ENCODE data around the gene CHSY3.

The CHSY3 gene

DNA sequence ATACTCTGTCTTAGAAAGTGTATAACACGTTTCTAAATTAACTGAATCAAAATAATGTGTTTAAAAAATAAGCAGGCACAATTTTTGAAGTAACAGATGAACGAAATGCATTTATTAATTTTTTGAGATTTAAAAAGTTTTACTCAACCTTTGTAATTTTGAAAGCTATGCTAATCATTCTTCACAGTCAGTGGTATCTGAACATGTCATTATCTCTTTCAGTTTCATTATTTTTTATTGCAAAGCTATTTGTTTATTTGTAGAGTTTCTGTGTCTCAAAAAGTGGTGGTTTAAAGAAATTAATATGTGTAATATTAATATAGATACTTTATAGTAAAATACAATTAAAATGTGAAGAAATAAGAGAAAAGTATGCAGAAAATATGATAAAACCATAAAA lies 11.2 kb downstream of the CHSY3 start:
- TF ChIP-seq, protein P1, sequence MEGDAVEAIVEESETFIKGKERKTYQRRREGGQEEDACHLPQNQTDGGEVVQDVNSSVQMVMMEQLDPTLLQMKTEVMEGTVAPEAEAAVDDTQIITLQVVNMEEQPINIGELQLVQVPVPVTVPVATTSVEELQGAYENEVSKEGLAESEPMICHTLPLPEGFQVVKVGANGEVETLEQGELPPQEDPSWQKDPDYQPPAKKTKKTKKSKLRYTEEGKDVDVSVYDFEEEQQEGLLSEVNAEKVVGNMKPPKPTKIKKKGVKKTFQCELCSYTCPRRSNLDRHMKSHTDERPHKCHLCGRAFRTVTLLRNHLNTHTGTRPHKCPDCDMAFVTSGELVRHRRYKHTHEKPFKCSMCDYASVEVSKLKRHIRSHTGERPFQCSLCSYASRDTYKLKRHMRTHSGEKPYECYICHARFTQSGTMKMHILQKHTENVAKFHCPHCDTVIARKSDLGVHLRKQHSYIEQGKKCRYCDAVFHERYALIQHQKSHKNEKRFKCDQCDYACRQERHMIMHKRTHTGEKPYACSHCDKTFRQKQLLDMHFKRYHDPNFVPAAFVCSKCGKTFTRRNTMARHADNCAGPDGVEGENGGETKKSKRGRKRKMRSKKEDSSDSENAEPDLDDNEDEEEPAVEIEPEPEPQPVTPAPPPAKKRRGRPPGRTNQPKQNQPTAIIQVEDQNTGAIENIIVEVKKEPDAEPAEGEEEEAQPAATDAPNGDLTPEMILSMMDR (IDR thresholded peaks at IDR 0.05; ENCODE audit: poor library complexity, severe bottlenecking) = no peak
- DNase-seq (ENCODE audit: low spot score) = no peak
- ATAC-seq (ENCODE audit: low read depth) = no peak
- Histone ChIP-seq H3K4me1 (ENCODE audit: insufficient read depth, poor library complexity, severe bottlenecking) (no peaks in the 10 kb centered on the region), H3K4me3 (ENCODE audit: severe bottlenecking) (no peak overlapping the region), H3K27me3 (ENCODE audit: insufficient read depth, poor library complexity, severe bottlenecking) (no peaks in the 10 kb centered on the region), H3K36me3 (ENCODE audit: low read depth) (no peaks in the 10 kb centered on the region), H3K9me3 (ENCODE audit: severe bottlenecking) (no peaks in the 10 kb centered on the region), H3K27ac (ENCODE audit: poor library complexity, severe bottlenecking) (no peak overlapping the region)

- Histone ChIP-seq H3K27ac (ENCODE audit: poor library complexity, severe bottlenecking) (no peak overlapping the region), H3K36me3 (ENCODE audit: low read depth) (no peaks in the 10 kb centered on the region), H3K9me3 (ENCODE audit: severe bottlenecking) (no peaks in the 10 kb centered on the region), H3K4me1 (ENCODE audit: insufficient read depth, poor library complexity, severe bottlenecking) (no peaks in the 10 kb centered on the region), H3K4me3 (ENCODE audit: severe bottlenecking) (no peak overlapping the region), H3K27me3 (ENCODE audit: insufficient read depth, poor library complexity, severe bottlenecking) (no peaks in the 10 kb centered on the region)
- TF ChIP-seq, protein P1 (IDR thresholded peaks at IDR 0.05; ENCODE audit: poor library complexity, severe bottlenecking) = no peak
- DNase-seq (ENCODE audit: low spot score) (no peak), ATAC-seq (ENCODE audit: low read depth) (peak; percentile 81)
Observed at GRCh38 chr5:129917224-129917623, 13.0 kb downstream of the CHSY3 start.

- TF ChIP-seq, protein P1 (IDR thresholded peaks at IDR 0.05; ENCODE audit: poor library complexity, severe bottlenecking) = no peak
- Histone ChIP-seq H3K4me1 (ENCODE audit: insufficient read depth, poor library complexity, severe bottlenecking) (no peaks in the 10 kb centered on the region), H3K36me3 (ENCODE audit: low read depth) (no peaks in the 10 kb centered on the region), H3K27ac (ENCODE audit: poor library complexity, severe bottlenecking) (no peak overlapping the region), H3K4me3 (ENCODE audit: severe bottlenecking) (no peak overlapping the region), H3K27me3 (ENCODE audit: insufficient read depth, poor library complexity, severe bottlenecking) (no peaks in the 10 kb centered on the region), H3K9me3 (ENCODE audit: severe bottlenecking) (no peaks in the 10 kb centered on the region)
- DNase-seq (ENCODE audit: low spot score) (no peak), ATAC-seq (ENCODE audit: low read depth) (0 out of 3 replicates have a peak, but pooled peaks have one; percentile 41)
Observed at GRCh38 chr5:129921204-129921603, 16.9 kb downstream of the CHSY3 start.

DNA sequence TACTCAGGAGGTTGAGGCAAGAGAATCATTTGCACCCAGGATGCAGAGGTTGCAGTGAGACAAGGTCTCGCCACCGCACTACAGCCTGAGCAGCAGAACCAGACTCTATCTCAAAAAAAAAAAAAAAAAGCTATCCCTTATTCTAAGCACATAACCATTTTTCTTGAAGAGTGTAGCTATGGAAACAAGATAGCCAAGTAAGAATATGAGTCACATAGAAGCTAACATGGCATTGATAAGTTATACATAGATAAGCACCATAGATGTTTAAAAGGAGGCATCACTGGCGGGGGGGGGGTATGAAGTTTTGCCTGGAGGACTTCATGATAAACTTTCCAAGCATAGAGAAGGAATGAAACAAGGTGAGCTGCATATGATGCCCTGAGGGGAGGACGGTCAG lies 26.0 kb downstream of the CHSY3 start:
- no peaks in the 10 kb centered on the region for H3K27me3 ChIP-seq (ENCODE audit: insufficient read depth, poor library complexity, severe bottlenecking)
- no peak overlapping the region for H3K27ac ChIP-seq (ENCODE audit: poor library complexity, severe bottlenecking)
- no peak overlapping the region for H3K4me3 ChIP-seq (ENCODE audit: severe bottlenecking)
- H3K36me3 ChIP-seq (ENCODE audit: low read depth) = no peaks in the 10 kb centered on the region
- TF ChIP-seq, protein P1 (IDR thresholded peaks at IDR 0.05; ENCODE audit: poor library complexity, severe bottlenecking) = no peak
- H3K9me3 ChIP-seq (ENCODE audit: severe bottlenecking) = no peaks in the 10 kb centered on the region
- H3K4me1 ChIP-seq (ENCODE audit: insufficient read depth, poor library complexity, severe bottlenecking) = no peaks in the 10 kb centered on the region
- DNase-seq (ENCODE audit: low spot score) = no peak
- ATAC-seq (ENCODE audit: low read depth) = no peak

GRCh38 chr5:129935626-129936025 lies 31.4 kb downstream of the CHSY3 start:
- ATAC-seq (ENCODE audit: low read depth) = no peak
- no peaks in the 10 kb centered on the region for H3K4me1 ChIP-seq (ENCODE audit: insufficient read depth, poor library complexity, severe bottlenecking)
- H3K9me3 ChIP-seq (ENCODE audit: severe bottlenecking) = no peaks in the 10 kb centered on the region
- no peak overlapping the region for H3K4me3 ChIP-seq (ENCODE audit: severe bottlenecking)
- H3K27me3 ChIP-seq (ENCODE audit: insufficient read depth, poor library complexity, severe bottlenecking) = no peaks in the 10 kb centered on the region
- H3K27ac ChIP-seq (ENCODE audit: poor library complexity, severe bottlenecking) = no peak overlapping the region
- H3K36me3 ChIP-seq (ENCODE audit: low read depth) = no peaks in the 10 kb centered on the region
- no peak for DNase-seq (ENCODE audit: low spot score)
- TF ChIP-seq, protein P1 (IDR thresholded peaks at IDR 0.05; ENCODE audit: poor library complexity, severe bottlenecking) = no peak

Measured in RWPE2 (cell line).